ENCODE data around the gene MRPL33. TPM values are rescaled to one million over a fixed set of nuclear protein-coding genes. Genes with fewer than 3 reads are reported as not detected.

Gene MRPL33
- total RNA-seq = 10 to 100 TPM; 92.7 to 93.8 TPM

DNA sequence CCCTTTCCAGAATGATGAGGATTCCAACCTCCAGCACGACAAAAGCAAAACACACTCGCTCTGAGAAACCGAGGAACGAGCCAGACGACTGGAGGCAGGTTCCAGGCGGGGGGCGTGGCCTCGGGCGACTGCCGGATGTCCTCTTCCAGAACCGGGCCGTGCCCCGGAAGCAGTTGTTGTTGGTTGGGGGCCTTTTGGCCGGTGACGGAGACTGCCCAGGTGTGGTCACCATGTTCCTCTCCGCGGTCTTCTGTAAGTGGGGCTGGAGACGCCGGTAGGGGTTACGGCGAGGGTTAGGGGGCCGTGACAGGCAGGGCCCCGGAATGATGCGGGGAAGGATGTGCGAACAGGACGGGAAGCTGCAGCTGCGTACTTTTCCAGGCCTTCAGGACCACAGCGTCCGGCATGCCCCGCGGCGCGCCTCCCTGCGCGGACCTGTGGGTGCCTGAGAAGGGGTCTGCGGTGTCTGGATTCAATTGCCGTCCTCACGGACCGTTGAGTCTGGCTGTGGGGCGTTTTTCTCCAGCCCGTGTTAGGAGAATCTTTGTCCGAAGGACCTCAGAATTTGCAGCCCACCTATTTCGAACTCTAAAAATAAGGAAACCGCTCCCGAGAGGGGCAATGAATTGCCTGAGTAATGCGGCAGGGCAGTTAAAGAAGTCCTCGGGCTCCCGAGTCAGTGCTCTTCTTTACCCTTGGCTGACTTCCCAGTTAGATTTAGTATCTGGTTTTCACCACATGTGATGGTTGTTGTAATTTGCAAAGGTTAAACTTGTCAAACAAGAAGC, at the start of gene MRPL33:
MRPL33 (plus strand) TSS at position 172 of the 788 bp plus-strand sequence; CDS start at position 231, 59 bp downstream.
- POLR2A ChIA-PET = interaction anchor here (0.6 kb wide), 1 partner anchor 90 kb away, joined by 4 read pairs; no protein-coding TSS in a partner anchor
- CTCF ChIA-PET = interaction anchor here (1.3 kb wide), 1 partner anchor 88 kb away, joined by 3 read pairs; no protein-coding TSS in a partner anchor

DNA sequence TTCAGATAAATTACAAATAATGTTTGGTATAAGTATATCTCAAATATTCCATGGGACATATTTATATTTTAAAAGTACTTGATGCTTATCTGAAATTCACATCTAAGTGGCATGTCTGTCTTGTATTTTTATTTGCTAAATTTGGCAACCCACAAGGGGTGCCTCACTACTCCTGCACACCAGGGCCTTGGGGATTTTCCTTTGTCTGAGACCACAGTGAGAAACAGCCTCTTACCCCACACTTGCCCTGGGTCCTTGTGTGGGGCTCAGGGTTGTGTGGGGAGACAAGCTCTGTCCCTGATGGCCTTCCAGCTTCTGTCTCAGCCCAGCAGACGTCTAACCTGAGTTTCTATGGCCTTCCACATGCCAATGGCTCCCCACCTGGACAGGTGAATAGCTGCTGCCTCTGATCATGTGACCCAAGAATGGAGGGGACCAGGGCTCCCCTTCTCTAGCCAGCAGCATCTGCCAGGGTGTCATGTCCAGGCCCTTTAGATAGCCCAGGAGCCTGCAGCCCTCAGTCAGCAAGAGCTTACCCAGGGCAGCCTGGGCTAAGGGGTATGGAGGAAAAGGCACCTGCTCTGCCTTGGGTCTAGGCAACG, 49.5 kb upstream of the MRPL33 start:
- POLR2A ChIA-PET = no interaction called here

DNA sequence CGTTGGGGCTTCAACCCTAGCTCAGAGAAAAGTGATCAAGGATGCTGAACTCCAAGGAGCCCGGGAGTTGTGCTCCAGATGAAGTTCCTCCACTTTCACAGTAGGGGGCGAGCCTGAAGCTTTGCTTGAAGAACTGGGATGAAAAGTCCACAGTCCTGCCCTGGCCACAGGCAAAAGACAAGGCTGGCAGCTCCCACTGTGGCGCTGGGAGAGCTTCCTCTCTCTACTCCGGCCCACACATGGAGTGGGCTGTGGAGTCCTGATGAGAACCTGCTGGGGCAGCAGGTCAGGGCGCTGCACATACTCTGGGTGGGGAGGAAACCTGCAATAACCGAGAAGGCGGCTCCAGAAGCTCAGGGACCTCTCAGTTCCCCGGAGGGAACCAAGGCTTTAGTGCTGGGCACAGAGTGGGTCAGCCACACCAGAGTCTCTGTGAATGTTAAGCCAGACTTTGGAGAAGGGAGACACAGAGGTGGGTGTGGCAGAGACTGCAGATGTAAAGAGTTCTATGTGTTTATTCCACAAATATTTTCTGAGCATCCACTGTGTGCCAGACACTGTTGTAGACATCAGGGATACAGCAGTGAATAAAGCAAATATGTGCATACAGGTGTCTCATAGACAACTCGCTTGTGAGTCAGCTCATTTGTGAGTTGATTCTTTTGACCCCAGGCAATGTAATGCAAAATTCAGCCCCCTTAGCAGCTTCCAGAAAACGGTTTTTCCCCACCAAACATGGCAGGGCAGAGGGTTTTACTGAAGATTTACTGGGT, 48.0 kb upstream of the MRPL33 start:
- ChIA-PET CTCF (interaction anchor here (0.5 to 2.5 kb wide), 10 partner anchors 9 to 727 kb away, joined by 3 to 11 read pairs (median 4); no protein-coding TSS in a partner anchor), POLR2A (interaction anchor here (0.6 to 1.6 kb wide), 2 partner anchors 166 to 1824 kb away, joined by 3 to 5 read pairs; partner anchors contain the start of genes BABAM2 and RBKS)

More for the DNA sequence above, 49.5 kb upstream of the MRPL33 start:
- CTCF ChIA-PET = interaction anchor here (1.2 to 2.5 kb wide), 3 partner anchors 13 to 165 kb away, joined by 3 to 11 read pairs (median 9); no protein-coding TSS in a partner anchor

DNA sequence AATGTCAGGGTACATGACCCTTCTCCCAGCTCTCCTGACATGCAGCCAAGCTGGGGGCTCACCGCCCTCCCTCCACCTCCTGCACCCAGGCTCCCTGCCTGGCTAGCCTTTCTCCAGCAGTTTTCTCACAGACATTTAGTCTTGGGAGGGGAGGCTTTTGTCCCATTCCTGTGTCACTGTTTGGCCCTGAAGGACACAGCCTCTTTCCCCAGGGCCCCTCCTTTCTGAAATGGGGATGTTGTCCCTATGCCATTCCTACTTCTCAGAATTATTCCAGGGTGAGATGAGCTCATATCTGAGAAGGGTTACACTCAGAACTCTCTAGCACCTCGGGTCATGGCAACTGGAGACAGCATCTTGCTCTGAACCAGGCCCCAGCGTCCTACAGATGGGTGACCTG, 47.3 kb upstream of the MRPL33 start:
- ChIA-PET CTCF (interaction anchor here (0.6 to 2.5 kb wide), 6 partner anchors 8 to 133 kb away, joined by 3 to 11 read pairs (median 4); no protein-coding TSS in a partner anchor), POLR2A (interaction anchor here (0.7 to 1.6 kb wide), 2 partner anchors 13 to 166 kb away, joined by 5 read pairs; partner anchors contain the start of genes BABAM2 and RBKS)

DNA sequence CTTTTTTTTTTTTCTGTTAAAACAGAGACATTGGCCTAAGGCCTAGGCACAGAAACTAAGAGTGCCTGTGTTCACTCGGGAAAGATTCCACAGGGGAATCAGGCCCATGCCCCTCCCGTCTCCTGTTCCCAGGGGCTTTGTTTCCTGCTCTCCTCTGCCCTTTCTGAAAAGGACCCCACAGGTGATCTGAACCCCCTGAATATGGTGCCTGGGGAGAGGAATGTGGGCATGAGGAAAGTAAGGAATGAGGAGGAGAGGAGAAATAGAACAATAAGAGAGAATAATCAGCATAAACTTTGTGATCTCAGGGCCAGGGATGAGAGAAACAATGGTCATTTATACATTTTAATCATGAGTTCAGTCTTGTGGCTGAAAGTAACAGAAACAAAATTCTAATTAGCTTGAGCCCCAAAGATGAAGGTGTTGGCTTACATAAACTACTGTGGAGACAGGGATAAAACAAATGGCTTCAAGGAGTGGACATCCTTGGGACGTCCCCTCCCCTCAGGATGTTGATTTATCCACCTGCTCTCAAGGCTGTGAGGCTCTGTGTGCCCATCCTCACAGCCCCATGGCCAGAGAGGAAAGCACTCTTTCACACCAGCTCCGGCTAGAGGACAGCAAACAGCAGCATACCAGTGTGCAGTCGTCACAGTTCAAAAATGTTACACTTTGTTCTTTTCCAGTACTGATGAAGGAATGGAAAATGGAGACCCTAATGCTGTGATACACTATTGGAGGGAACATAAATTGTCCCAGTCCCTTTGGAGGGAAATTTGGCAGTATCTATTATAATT, 46.4 kb upstream of the MRPL33 start:
- ChIA-PET POLR2A (interaction anchor here (0.7 kb wide), 1 partner anchor 12 kb away, joined by 5 read pairs; no protein-coding TSS in a partner anchor), CTCF (no interaction called here)

DNA sequence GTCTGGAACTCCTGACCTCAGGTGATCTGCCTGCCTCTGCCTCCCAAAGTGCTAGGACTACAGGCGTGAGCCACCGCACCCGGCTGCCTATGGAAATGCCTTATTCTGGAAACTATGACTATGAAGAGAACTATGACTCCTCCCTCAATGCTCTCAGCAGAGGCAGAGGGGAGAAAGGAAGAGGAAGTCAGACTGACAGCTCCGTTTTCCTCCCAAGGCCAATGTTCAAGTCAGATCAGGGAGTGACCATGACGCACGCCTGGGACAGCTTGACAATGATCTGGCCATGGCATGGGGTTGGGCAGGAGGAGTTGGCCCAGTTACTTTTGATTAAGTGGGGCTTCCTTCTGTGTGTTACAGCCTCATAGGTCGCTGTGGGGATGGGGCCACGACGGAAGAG, 44.3 kb upstream of the MRPL33 start:
- POLR2A ChIA-PET = no interaction called here
- CTCF ChIA-PET = interaction anchor here (0.6 kb wide), 1 partner anchor 45 kb away, joined by 3 read pairs; no protein-coding TSS in a partner anchor

DNA sequence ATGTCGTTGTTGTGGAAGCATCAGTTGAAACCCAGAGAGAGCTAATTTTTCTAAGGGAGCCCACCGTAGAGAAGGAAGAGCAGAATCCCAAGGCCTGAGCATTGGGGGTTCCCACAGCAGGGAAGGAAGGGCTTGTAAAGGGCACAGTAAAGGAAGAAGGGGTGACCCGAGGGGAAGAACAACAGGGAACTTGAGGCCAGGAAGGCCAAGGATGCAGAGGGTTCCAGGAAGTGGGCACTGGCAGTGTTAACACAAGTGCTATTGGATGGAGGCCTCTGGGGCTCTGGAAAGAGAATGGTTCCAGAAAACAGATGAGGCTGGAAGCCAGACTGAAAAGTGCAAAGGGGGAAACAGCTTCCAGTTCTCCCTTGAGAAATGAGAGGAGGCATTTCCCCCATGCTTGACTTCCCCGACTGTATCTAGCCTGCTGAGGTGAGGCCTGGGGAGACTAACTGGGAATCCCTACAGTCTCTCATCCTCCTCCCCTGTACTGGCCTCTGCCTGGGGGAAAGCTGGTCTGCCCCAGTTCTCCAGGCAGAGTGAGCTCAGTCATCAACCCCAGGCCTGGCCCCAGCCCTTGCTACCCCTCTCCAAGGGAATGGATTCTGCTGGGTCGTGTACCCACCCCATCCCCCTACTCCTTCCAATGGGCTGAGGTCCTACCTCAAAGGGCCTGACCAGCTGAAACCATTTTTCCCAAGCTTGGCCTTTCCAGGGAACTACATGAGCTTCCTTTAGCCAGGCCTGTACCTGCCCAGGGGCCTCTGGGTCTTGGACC, 43.2 kb upstream of the MRPL33 start:
- POLR2A ChIA-PET = no interaction called here
- CTCF ChIA-PET = interaction anchor here (0.6 kb wide), 1 partner anchor 46 kb away, joined by 3 read pairs; no protein-coding TSS in a partner anchor

DNA sequence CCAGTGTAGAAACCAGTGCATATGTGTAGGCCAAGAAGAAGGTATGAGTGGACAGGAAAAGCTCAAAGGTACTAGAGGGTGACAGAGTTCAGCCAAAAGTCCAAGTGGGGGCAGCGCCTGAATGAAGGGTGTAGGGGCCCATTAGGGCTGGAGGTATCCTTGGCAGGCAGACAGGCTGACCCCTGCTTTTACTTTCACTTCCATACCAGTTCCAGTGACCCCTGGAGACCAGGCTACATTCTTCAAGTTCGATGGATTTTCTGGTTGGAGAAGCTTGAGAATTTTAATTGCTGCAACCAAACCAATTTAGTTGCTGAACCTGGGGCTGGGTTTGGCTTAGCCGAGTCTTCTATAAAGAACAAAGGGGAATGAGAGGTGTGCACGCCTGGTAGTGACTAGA, 42.3 kb upstream of the MRPL33 start:
- POLR2A ChIA-PET = no interaction called here
- CTCF ChIA-PET = no interaction called here

DNA sequence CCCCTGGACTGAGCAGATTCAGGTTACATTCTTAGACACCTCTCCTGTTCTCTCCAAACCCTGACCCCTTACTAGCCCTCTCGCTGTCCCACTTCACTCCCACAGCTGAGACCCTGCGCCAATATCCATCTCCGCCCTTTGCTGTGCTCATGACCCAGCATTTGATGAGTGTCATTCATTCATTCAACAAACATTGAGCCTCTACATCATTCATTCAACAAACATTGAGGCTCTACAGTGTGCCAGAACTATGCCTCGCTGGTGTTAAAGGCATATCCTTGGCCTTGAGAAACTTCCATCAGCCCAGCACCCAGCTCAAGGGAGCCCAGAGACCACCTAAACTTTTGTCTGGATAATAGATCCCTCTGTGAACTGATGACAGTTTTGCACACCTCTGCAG, 41.9 kb upstream of the MRPL33 start:
- POLR2A ChIA-PET = no interaction called here
- CTCF ChIA-PET = interaction anchor here (1.0 to 1.1 kb wide), 2 partner anchors 15 to 16 kb away, joined by 3 to 4 read pairs; no protein-coding TSS in a partner anchor

DNA sequence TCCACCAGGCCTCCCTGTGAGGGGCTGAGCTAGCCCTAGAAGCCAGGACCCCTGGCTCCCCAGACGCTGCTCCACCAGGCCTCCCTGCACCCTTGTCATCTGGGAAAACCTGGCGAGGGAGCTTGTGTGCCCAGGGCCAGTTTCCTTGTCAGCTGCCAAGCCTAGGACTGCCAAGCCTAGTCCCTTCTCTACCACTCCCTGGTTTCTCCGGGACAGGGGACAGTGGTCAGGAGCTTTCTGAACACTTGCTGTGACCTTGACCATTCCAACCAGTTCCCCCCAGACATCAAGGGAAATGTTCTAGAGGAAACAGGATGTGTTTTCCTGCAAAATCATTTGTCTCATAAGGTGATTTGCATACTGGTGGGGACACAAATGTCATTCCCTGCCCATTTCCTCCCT, 41.3 kb upstream of the MRPL33 start:
- CTCF ChIA-PET = interaction anchor here (1.0 to 1.1 kb wide), 2 partner anchors 15 to 17 kb away, joined by 3 to 4 read pairs; no protein-coding TSS in a partner anchor
- POLR2A ChIA-PET = no interaction called here

DNA sequence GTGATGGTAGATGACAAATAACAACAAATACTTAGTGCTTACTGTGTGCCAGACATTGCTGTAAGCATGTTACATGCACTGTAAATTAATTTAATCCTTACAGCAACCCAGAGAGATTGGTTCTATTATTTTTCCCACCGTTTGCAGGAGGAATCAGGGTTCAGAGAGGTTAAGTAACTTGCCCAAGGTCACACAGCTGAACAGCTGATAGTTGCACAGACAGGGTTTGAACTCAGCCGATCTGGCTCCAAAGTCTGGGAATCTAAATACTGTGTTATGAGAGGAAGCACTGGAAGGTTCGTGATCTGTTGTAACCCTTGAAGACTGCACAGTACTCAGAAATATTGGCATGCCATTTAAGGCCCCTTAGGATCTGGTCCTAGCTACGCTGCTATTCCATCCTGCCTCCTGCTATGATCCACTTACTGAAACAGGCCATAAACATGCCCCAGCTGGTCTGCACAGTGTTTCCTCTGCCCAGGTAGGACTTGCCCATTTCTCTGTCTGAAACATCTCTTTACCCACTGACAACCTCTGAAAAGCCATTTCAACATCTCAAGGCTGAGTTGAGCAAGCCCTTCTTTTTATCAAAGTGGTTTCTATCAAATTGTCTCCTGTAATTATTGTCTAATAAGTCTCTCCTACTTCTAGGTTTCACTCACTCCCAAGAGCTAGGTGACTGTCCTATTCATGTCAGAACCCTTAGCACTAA, 40.4 kb upstream of the MRPL33 start:
- ChIA-PET POLR2A (no interaction called here), CTCF (interaction anchor here (1.1 to 2.0 kb wide), 2 partner anchors 7 to 17 kb away, joined by 4 read pairs; no protein-coding TSS in a partner anchor)

DNA sequence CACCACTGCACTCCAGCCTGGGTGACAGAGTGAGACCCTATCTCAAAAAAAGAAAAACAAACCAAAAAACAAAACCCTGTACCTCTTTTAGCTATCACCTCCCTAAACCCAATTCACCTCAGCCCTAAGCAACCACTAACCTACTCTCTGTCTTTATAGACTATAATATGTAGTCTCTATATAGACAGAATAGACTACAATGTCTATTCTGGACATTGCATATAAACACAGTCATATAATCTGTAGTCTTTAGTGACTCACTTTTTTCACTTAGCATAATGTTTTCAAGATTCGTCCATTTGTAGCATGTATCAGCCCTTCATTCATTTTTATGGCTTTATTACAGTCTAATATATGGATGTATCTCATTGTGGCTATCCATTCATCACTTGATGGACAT, 37.2 kb upstream of the MRPL33 start:
- CTCF ChIA-PET = interaction anchor here (2.9 kb wide), 1 partner anchor 11 kb away, joined by 11 read pairs; no protein-coding TSS in a partner anchor
- POLR2A ChIA-PET = no interaction called here

DNA sequence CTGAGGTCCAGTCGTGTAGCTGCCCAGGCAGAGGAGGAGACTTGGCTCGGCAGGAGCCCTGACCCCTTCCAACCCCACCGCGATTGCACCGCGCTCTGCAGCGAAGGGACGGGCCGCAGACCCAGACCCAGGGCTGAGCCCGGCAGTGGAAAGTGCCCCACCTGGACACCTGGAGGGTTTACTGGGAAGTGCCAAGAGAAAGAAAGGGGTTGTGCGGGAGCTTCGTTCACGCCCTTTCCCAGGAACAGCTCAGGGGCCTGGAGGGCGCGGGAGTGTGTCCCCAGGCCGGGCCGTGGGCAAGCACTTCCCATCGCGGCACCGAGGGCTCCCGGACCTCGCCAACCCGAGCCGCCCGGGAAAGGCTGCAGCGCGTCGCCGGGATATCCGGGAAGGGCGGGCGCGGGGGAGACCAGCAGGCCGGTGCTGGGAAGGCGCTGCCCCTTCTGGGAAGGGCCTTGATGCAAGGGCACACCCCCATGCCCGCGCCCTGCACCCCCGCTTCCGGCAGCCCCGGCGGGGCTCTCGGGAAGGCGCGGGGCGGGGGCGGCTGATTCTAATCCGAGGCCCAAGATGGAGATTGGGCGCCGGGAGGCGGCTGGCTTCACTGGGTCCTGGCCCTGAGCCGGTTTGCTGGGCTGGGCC, 36.1 kb upstream of the MRPL33 start:
- POLR2A ChIA-PET = no interaction called here

DNA sequence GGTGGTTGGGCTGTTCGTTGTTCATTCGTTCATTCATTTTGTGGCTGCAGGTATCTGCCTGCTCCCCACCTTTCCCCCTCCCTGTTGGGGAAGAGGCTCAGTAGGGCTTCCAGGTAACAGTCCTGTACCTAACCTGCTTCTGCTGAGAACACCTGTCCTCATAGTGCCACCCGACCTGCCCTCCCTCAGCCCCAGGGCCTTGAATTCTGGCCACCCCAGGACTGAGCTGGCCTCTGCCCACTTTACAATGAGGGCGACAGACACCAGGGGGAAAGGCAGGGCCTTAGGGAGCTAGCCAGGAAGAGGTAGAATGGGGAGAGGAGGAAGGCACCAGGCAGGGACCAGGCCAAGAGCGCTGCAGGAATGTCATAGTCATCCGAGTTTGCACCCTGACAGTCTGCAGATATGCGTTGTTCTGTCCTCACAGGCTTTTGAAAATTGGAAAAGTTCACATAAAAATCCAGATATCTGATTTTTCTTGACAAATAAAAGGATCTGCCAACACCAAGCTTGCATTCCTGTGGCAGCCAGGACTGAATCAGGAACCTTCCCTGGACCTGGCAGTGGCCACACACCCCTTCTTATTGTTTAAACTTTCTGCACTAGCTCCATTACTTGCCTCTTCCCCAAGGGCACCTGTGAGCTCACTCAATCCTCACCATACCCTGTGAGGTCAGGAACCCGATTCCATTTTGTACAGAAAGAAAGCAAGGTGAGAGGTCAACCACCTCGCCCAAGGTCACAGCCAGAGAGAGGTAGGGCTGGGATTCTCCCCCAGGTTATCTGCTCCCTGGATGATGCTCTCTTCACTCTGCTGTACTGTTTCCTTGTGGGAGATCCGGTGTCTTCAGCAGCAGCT, 35.3 kb upstream of the MRPL33 start:
- POLR2A ChIA-PET = no interaction called here
- CTCF ChIA-PET = interaction anchor here (0.9 to 2.9 kb wide), 3 partner anchors 13 to 18 kb away, joined by 3 to 11 read pairs (median 3); no protein-coding TSS in a partner anchor

More for the DNA sequence above, 36.1 kb upstream of the MRPL33 start:
- CTCF ChIA-PET = interaction anchor here (0.6 to 2.9 kb wide), 4 partner anchors 12 to 1234 kb away, joined by 3 to 11 read pairs (median 3); no protein-coding TSS in a partner anchor

DNA sequence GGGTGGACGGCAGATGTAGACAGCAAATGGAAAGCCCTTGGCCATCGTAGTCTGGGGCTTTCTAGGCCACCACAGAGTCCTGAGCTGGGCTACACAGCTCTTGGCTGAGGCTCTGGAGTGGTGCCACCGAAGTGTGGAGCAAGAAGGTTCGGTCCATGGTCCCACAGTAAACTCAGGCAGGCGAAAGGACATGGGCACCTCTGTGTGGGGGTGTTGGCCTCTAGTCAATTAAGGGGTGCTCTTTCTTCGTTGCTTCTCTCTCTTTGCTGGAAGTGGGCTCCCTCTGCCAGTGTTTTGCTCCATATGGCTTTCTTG, 34.7 kb upstream of the MRPL33 start:
- ChIA-PET POLR2A (no interaction called here), CTCF (interaction anchor here (0.9 kb wide), 1 partner anchor 24 kb away, joined by 4 read pairs; no protein-coding TSS in a partner anchor)
